Hepatocyte (in vitro differentiated cells): ENCODE results near the gene CD79A. TPM values are rescaled to one million over a fixed set of nuclear protein-coding genes. Genes with fewer than 3 reads are reported as not detected.

ENCODE experiments used
- DNase-seq: peaks from one replicate; pipeline ENCODE4 v3.0.0-alpha.2; 2016; ENCODE audit warnings: low spot score
- H2AFZ ChIP-seq: fragments of 200-600 bp; sonication (generic); 2 replicates; pipeline ENCODE4 v1.6.0; 2016; ENCODE audit warnings: antibody characterized with exemption, mild to moderate bottlenecking
- H3K27ac ChIP-seq: fragments of 200-600 bp; sonication (generic); 2 replicates; pipeline ENCODE4 v1.5.1; 2016; ENCODE audit warnings: mild to moderate bottlenecking
- H3K27me3 ChIP-seq: fragments of 200-600 bp; sonication (generic); 2 replicates; pipeline ENCODE4 v1.6.1; 2016
- H3K36me3 ChIP-seq: fragments of 200-600 bp; sonication (generic); replicated peaks from 2 replicates; pipeline ENCODE4 v1.5.1; 2016; ENCODE audit warnings: low read depth; ENCODE audit not compliant: insufficient read depth
- H3K4me1 ChIP-seq: fragments of 200-600 bp; sonication (generic); 2 replicates; pipeline ENCODE4 v1.5.1; 2016; ENCODE audit warnings: mild to moderate bottlenecking, moderate library complexity; ENCODE audit not compliant: insufficient read depth
- H3K4me2 ChIP-seq: fragments of 200-600 bp; sonication (generic); 2 replicates; pipeline ENCODE4 v1.6.0; 2016
- H3K4me3 ChIP-seq: fragments of 200-600 bp; sonication (generic); 2 replicates; pipeline ENCODE4 v1.5.1; 2016; ENCODE audit warnings: mild to moderate bottlenecking
- H3K79me2 ChIP-seq: fragments of 200-600 bp; sonication (generic); 2 replicates; pipeline ENCODE4 v1.6.0; 2017; ENCODE audit warnings: mild to moderate bottlenecking
- H3K9me2 ChIP-seq: fragments of 200-600 bp; sonication (generic); replicated peaks from 2 replicates; pipeline ENCODE4 v1.6.0; 2017; ENCODE audit warnings: mild to moderate bottlenecking; ENCODE audit not compliant: insufficient read depth
- H3K9me3 ChIP-seq: fragments of 200-600 bp; sonication (generic); 2 replicates; pipeline ENCODE4 v1.5.1; 2016; ENCODE audit warnings: low read depth, mild to moderate bottlenecking
- H4K20me1 ChIP-seq: fragments of 200-600 bp; sonication (generic); 2 replicates; pipeline ENCODE4 v1.6.0; 2016; ENCODE audit warnings: mild to moderate bottlenecking; ENCODE audit not compliant: insufficient read depth, poor library complexity, severe bottlenecking
- EZH2 ChIP-seq: fragments of 200-600 bp; sonication (generic); IDR thresholded peaks from 2 replicates; pipeline ENCODE4 v1.6.1; 2016; ENCODE audit warnings: antibody characterized with exemption, mild to moderate bottlenecking, borderline replicate concordance
- EZH2phosphoT487 ChIP-seq: fragments of 200-600 bp; sonication (generic); IDR thresholded peaks from one replicate; pipeline ENCODE4 v1.6.1; 2018; ENCODE audit warnings: antibody characterized with exemption, mild to moderate bottlenecking, low read depth, moderate library complexity; ENCODE audit not compliant: unreplicated experiment, severe bottlenecking
- WGBS: methylation state at CpG from one replicate; pipeline ENCODE4 v1.1.6; 2016; ENCODE audit warnings: low lambda C conversion rate; ENCODE audit errors: missing lambda C conversion rate; 5-methylcytosine and 5-hydroxymethylcytosine counted together
- polyA plus RNA-seq: library from polyadenylated mRNA; unstranded; fragments of >200 nt; fragmentation: Nextera tagmentation; extraction: Ambion mirVana; gene quantifications from 2 replicates; pipeline ENCODE4 v1.2.1, GENCODE V29; 2016
- total RNA-seq: library from RNA; depleted of rRNA; stranded (reverse); fragments of >200 nt; gene quantifications from 2 replicates; pipeline ENCODE4 v1.2.3, GENCODE V29; 2014
- TF ChIP-seq, protein P1 (sequence below): fragments of 200-600 bp; sonication (generic); IDR thresholded peaks from 2 replicates; pipeline ENCODE4 v1.5.1; 2016; ENCODE audit warnings: antibody characterized with exemption, mild to moderate bottlenecking; ENCODE audit not compliant: poor library complexity

Gene CD79A
- total and polyA plus RNA-seq, 2 experiments from 2014 or later = 0.27 to 0.37 TPM

DNA sequence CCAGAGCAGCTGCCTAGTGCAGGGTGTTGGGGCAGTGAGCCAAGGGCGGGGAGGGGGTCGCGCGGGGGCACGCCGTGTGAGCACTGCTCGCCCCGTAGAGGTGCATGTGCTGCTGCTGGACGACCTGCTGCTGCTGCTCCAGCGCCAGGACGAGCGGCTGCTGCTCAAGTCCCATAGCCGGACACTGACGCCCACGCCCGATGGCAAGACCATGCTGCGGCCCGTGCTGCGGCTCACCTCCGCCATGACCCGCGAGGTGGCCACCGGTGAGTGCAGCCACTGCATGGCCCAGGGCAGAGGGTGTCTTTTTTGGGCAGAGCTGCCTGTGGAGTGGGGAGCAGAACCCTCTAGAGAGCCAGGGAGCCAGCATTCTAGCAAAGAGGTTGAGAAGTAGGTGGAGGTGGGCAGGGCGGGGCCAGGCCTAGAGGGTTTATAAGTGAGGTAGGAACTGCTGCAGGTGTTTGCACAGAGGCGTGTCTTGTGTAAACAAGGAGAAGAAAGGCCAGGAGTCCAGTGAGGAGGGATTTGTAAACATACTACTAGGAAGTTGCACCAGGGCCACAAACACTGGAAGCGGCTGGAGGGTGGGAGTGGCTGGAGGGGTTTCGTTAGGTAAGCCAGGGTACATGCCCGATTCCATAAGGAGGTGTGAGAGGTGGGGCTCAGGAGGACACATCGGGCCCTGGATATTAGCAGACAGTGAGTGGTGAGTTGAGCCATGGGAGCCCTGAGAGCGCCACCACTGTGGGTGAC, 27.2 kb downstream of the CD79A start:
- H3K79me2 ChIP-seq = no peaks in the 10 kb centered on the region
- no peaks in the 10 kb centered on the region for H3K9me2 ChIP-seq
- DNase-seq = peak; percentile 88
- H3K27me3 ChIP-seq = no peaks in the 10 kb centered on the region
- H3K9me3 ChIP-seq = no peaks in the 10 kb centered on the region
- WGBS = 70% methylated on average over 25 of the region's 30 CpGs
- H2AFZ ChIP-seq = no peak overlapping the region
- H3K4me1 ChIP-seq = peaks cover 15% of the 10 kb centered on the region
- H3K27ac ChIP-seq = peak overlapping the region; percentile 85
- H3K4me3 ChIP-seq = no peak overlapping the region
- no peak for TF ChIP-seq EZH2
- TF ChIP-seq EZH2phosphoT487 = no peak
- TF ChIP-seq, protein P1, sequence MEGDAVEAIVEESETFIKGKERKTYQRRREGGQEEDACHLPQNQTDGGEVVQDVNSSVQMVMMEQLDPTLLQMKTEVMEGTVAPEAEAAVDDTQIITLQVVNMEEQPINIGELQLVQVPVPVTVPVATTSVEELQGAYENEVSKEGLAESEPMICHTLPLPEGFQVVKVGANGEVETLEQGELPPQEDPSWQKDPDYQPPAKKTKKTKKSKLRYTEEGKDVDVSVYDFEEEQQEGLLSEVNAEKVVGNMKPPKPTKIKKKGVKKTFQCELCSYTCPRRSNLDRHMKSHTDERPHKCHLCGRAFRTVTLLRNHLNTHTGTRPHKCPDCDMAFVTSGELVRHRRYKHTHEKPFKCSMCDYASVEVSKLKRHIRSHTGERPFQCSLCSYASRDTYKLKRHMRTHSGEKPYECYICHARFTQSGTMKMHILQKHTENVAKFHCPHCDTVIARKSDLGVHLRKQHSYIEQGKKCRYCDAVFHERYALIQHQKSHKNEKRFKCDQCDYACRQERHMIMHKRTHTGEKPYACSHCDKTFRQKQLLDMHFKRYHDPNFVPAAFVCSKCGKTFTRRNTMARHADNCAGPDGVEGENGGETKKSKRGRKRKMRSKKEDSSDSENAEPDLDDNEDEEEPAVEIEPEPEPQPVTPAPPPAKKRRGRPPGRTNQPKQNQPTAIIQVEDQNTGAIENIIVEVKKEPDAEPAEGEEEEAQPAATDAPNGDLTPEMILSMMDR = no peak
- H3K4me2 ChIP-seq = peak overlapping the region; percentile 69
- no peaks in the 10 kb centered on the region for H3K36me3 ChIP-seq
- H4K20me1 ChIP-seq = no peaks in the 10 kb centered on the region

DNA sequence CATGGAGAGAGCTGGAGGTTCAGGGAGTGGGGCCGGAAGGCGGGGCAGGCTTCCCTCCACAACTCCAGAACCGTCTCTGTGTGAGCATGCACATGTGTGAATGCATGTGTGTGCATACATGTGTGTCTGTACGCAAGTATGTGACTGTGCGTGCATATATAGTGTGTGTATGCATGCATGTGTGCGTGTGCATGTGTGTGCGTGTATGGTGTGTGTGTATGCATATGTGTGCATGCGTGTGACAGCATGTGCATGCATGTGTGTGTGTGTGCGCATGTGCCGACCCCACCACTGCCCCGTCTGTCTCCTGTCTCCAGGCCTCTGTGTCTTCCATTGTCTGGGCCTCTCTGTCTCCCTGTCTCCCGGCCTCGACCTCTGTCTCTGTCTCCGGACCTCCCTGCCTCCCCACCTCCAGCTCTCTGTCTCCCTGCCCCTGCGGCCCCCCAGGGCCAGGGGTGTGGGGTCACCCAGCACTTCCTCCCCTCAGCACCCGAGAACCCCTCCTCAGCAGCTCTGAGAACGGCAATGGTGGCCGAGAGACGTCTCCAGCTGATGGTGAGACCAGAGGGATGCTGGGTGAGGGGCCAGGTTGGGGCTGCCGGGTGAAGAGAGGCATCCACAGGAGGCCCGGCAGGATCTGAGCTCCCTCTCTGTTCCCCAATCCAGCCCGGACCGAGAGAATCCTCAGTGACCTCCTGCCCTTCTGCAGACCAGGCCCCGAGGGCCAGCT, 28.4 kb downstream of the CD79A start:
- Histone ChIP-seq H3K9me3 (no peaks in the 10 kb centered on the region), H4K20me1 (no peaks in the 10 kb centered on the region), H3K4me2 (peak overlapping the region; percentile 50), H3K4me3 (no peak overlapping the region), H3K4me1 (peaks cover 15% of the 10 kb centered on the region), H3K27ac (no peak overlapping the region), H3K79me2 (no peaks in the 10 kb centered on the region), H2AFZ (no peak overlapping the region), H3K36me3 (no peaks in the 10 kb centered on the region), H3K27me3 (peaks cover under 1% of the 10 kb centered on the region), H3K9me2 (no peaks in the 10 kb centered on the region)
- TF ChIP-seq EZH2phosphoT487 (no peak), EZH2 (no peak)
- TF ChIP-seq, protein P1 = no peak
- no peak for DNase-seq
- 89% methylated on average over 20 of the region's 24 CpGs for WGBS

DNA sequence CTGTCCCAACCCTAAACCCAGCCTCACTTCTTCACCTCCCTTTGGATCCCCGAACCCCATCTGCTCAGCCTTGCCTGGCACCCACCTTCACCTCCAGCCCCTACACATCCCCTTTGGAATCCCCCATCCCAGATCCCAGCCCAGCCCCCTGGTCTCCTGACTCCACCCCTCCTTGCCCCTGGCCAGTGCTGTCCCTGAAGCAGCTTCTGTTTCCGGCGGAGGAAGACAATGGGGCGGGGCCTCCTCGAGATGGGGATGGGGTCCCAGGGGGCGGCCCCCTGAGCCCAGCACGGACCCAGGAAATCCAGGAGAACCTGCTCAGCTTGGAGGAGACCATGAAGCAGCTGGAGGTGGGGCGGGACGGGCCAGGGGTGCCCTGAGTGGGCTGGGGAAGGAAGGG, 29.2 kb downstream of the CD79A start:
- peaks cover 9% of the 10 kb centered on the region for H3K27me3 ChIP-seq
- H3K79me2 ChIP-seq = no peaks in the 10 kb centered on the region
- DNase-seq = no peak
- no peaks in the 10 kb centered on the region for H3K36me3 ChIP-seq
- no peaks in the 10 kb centered on the region for H4K20me1 ChIP-seq
- H3K4me2 ChIP-seq = no peak overlapping the region
- H3K4me3 ChIP-seq = no peak overlapping the region
- no peaks in the 10 kb centered on the region for H3K9me2 ChIP-seq
- H3K4me1 ChIP-seq = peaks cover 15% of the 10 kb centered on the region
- 87% methylated on average over 6 of the region's 9 CpGs for WGBS
- no peak overlapping the region for H2AFZ ChIP-seq
- H3K27ac ChIP-seq = no peak overlapping the region
- TF ChIP-seq, protein P1 = no peak
- TF ChIP-seq EZH2phosphoT487 (no peak), EZH2 (no peak)
- H3K9me3 ChIP-seq = no peaks in the 10 kb centered on the region
